H1 (cell line): Measurements from ENCODE around the gene KMT2E. TPM values are rescaled to one million over a fixed set of nuclear protein-coding genes. Genes with fewer than 3 reads are reported as not detected.

ENCODE experiments used
- CTCF ChIA-PET: fragments of 300-600 bp; sonication (Branson Sonifier 250); formaldehyde crosslinking; loops from one replicate; lab custom pipeline; 2021; ENCODE audit not compliant: partially characterized antibody; lab: Charles Lee
- POLR2A ChIA-PET: fragments of 300-600 bp; sonication (Branson Sonifier 250); formaldehyde crosslinking; loops from one replicate; lab custom pipeline; 2021; ENCODE audit warnings: inconsistent platforms; ENCODE audit not compliant: partially characterized antibody; lab: Charles Lee
- DNase-seq, 2 experiments: peaks; one replicate each; pipeline versions ENCODE4 v3.0.0 to v3.0.0-alpha.2; 2010 to 2022; ENCODE audit warnings: low spot score in 2 of 2, low read depth in 1 of 2, mixed read lengths in 1 of 2
- FAIRE-seq: peaks from 2 replicates; lab custom pipeline; 2011; peaks lifted over from hg19 to GRCh38; lab: Jason Lieb, UNC
- H2AFZ ChIP-seq: 2 replicates; pipeline ENCODE4 v1.8.1; 2012; ENCODE audit warnings: low read length, inconsistent platforms
- H2AK5ac ChIP-seq: 2 replicates; pipeline ENCODE4 v1.6.1; 2013; ENCODE audit warnings: low read depth, low read length
- H2BK120ac ChIP-seq: replicated peaks from 2 replicates; pipeline ENCODE3; 2013; ENCODE audit warnings: low read depth, low read length, inconsistent platforms
- H2BK12ac ChIP-seq: 2 replicates; pipeline ENCODE4 v1.6.1; 2013; ENCODE audit warnings: low read depth, low read length
- H2BK15ac ChIP-seq: 2 replicates; pipeline ENCODE4 v1.6.1; 2013; ENCODE audit warnings: low read length
- H2BK20ac ChIP-seq: 2 replicates; pipeline ENCODE4 v1.6.1; 2013; ENCODE audit warnings: low read length
- H2BK5ac ChIP-seq: 2 replicates; pipeline ENCODE4 v1.6.1; 2013; ENCODE audit warnings: low read depth, low read length
- H3K14ac ChIP-seq: 2 replicates; pipeline ENCODE4 v1.6.1; 2013; ENCODE audit warnings: inconsistent platforms; ENCODE audit not compliant: insufficient read length
- H3K18ac ChIP-seq: 2 replicates; pipeline ENCODE4 v1.6.1; 2013; ENCODE audit warnings: low read length; ENCODE audit errors: extremely low read depth
- H3K23ac ChIP-seq: 2 replicates; pipeline ENCODE4 v1.6.1; 2013; ENCODE audit warnings: inconsistent platforms; ENCODE audit not compliant: insufficient read length
- H3K23me2 ChIP-seq: 2 replicates; pipeline ENCODE4 v1.6.1; 2013; ENCODE audit warnings: low read depth, low read length
- H3K27ac ChIP-seq: 2 replicates; pipeline ENCODE4 v1.6.1; 2011; ENCODE audit warnings: low read depth, low read length, inconsistent platforms
- H3K27me3 ChIP-seq, 4 experiments: replicated peaks in 1 of 4; 1 replicate in 1 of 4; 2 replicates in 3 of 4; pipeline versions ENCODE4 v1.6.1 to v1.8.1; 2011 to 2013; ENCODE audit warnings: low read length in 3 of 4, mild to moderate bottlenecking in 3 of 4, inconsistent platforms in 2 of 4, mixed read lengths in 2 of 4, moderate library complexity in 1 of 4; ENCODE audit not compliant: control insufficient read depth in 3 of 4, insufficient read depth in 3 of 4; ENCODE audit errors: extremely low read depth in 1 of 4
- H3K36me3 ChIP-seq, 4 experiments: 2 replicates each; pipeline versions ENCODE4 v1.6.1 to v1.8.1; 2011 to 2013; ENCODE audit warnings: mild to moderate bottlenecking in 4 of 4, low read length in 3 of 4, moderate library complexity in 2 of 4, control low read depth in 1 of 4, inconsistent platforms in 1 of 4; ENCODE audit not compliant: insufficient read depth in 4 of 4, control insufficient read depth in 2 of 4
- H3K4ac ChIP-seq: replicated peaks from 2 replicates; pipeline ENCODE3; 2013; ENCODE audit warnings: low read length, low read depth, mixed read lengths, inconsistent platforms; ENCODE audit not compliant: insufficient read length
- H3K4me1 ChIP-seq, 4 experiments: replicated peaks in 1 of 4; 1 replicate in 1 of 4; 2 replicates in 3 of 4; pipeline versions ENCODE4 v1.6.1 to v1.8.1; 2011 to 2013; ENCODE audit warnings: low read length in 3 of 4, inconsistent platforms in 2 of 4, mixed read lengths in 1 of 4; ENCODE audit not compliant: insufficient read depth in 4 of 4, control insufficient read depth in 3 of 4
- H3K4me2 ChIP-seq, 2 experiments: 2 replicates each; pipeline versions ENCODE4 v1.6.1 to v1.8.1; 2011 to 2013; ENCODE audit warnings: low read depth in 2 of 2, low read length in 2 of 2, control low read depth in 1 of 2, inconsistent platforms in 1 of 2, mild to moderate bottlenecking in 1 of 2; ENCODE audit not compliant: insufficient read depth in 1 of 2
- H3K4me3 ChIP-seq, 4 experiments: fragments of 200-600, 300-600 bp in 1 of 4; sonication (generic), shearing (Covaris generic), sonication (Bioruptor Twin) in 1 of 4; 2 replicates each; pipeline versions ENCODE4 v1.5.1 to v1.8.1; 2011 to 2016; ENCODE audit warnings: low read length in 4 of 4, low read depth in 3 of 4, control low read depth in 2 of 4, inconsistent platforms in 2 of 4, mild to moderate bottlenecking in 2 of 4, mixed read lengths in 1 of 4, moderate library complexity in 1 of 4; ENCODE audit not compliant: insufficient read depth in 2 of 4; ENCODE audit errors: extremely low read depth in 1 of 4
- H3K56ac ChIP-seq: replicated peaks from 2 replicates; pipeline ENCODE3; 2013; ENCODE audit warnings: low read depth, mild to moderate bottlenecking, mixed read lengths, low read length, inconsistent platforms; ENCODE audit not compliant: insufficient read length
- H3K79me1 ChIP-seq: 2 replicates; pipeline ENCODE4 v1.6.1; 2013; ENCODE audit warnings: low read depth, low read length, control low read depth
- H3K79me2 ChIP-seq, 2 experiments: 2 replicates each; pipeline versions ENCODE4 v1.6.1 to v1.8.1; 2012 to 2013; ENCODE audit warnings: low read length in 2 of 2, mild to moderate bottlenecking in 2 of 2, inconsistent platforms in 1 of 2; ENCODE audit not compliant: insufficient read depth in 2 of 2, control insufficient read depth in 1 of 2
- H3K9ac ChIP-seq, 4 experiments: replicated peaks in 1 of 4; 1 replicate in 1 of 4; 2 replicates in 3 of 4; pipeline versions ENCODE4 v1.6.1 to v1.8.1; 2011 to 2013; ENCODE audit warnings: low read depth in 3 of 4, low read length in 3 of 4, control low read depth in 2 of 4, mild to moderate bottlenecking in 2 of 4, moderate library complexity in 2 of 4, inconsistent platforms in 1 of 4; ENCODE audit errors: extremely low read depth in 1 of 4
- H3K9me3 ChIP-seq, 2 experiments: 2 replicates each; pipeline versions ENCODE4 v1.6.1 to v1.8.1; 2012 to 2013; ENCODE audit warnings: mild to moderate bottlenecking in 2 of 2, moderate library complexity in 2 of 2, control low read depth in 1 of 2, inconsistent platforms in 1 of 2, low read depth in 1 of 2, low read length in 1 of 2, mixed read lengths in 1 of 2; ENCODE audit not compliant: insufficient read depth in 2 of 2
- H4K20me1 ChIP-seq, 2 experiments: replicated peaks in 1 of 2; 2 replicates each; pipeline versions ENCODE3 to v1.8.1; 2011 to 2013; ENCODE audit warnings: inconsistent platforms in 2 of 2, low read length in 2 of 2, mild to moderate bottlenecking in 1 of 2; ENCODE audit not compliant: insufficient read depth in 2 of 2, control insufficient read depth in 1 of 2
- H4K5ac ChIP-seq: 2 replicates; pipeline ENCODE4 v1.6.1; 2013; ENCODE audit warnings: low read length, low read depth, mixed read lengths, inconsistent platforms; ENCODE audit not compliant: insufficient read length
- H4K8ac ChIP-seq: 2 replicates; pipeline ENCODE4 v1.8.0; 2013; ENCODE audit warnings: mild to moderate bottlenecking, moderate library complexity, low read length, inconsistent platforms; ENCODE audit not compliant: insufficient read depth; ENCODE audit errors: extremely low read depth
- H4K91ac ChIP-seq: replicated peaks from 2 replicates; pipeline ENCODE3; 2013; ENCODE audit warnings: low read length, mixed read lengths, inconsistent platforms; ENCODE audit not compliant: insufficient read length
- ASH2L ChIP-seq: fragments of 200-600, 300-600 bp; sonication (generic); IDR thresholded peaks from one replicate; pipeline ENCODE4 v1.7.1; 2017; ENCODE audit warnings: low read length
- BRCA1 ChIP-seq: IDR thresholded peaks from 2 replicates; pipeline ENCODE4 v1.6.1; 2012; ENCODE audit warnings: low read depth, low read length, improper control_type of control experiment
- CBX5 ChIP-seq: fragments of 300-800, 300-1000 bp; sonication (generic); IDR thresholded peaks from 2 replicates; pipeline ENCODE4 v1.7.1; 2016; ENCODE audit warnings: antibody characterized with exemption, low read length, low read depth
- GABPA ChIP-seq: IDR thresholded peaks from 2 replicates; pipeline ENCODE4 v1.6.1; 2011; ENCODE audit warnings: mild to moderate bottlenecking, low read length, moderate library complexity, borderline replicate concordance; ENCODE audit not compliant: insufficient read depth
- HDAC2 ChIP-seq, 2 experiments: fragments of 300-600 bp in 1 of 2; sonication (generic) in 1 of 2; IDR thresholded peaks; 2 replicates each; pipeline ENCODE4 v1.6.1; 2011 to 2012; ENCODE audit warnings: low read depth in 2 of 2, low read length in 2 of 2, mild to moderate bottlenecking in 2 of 2, moderate library complexity in 2 of 2, borderline replicate concordance in 1 of 2, inconsistent platforms in 1 of 2
- NRF1 ChIP-seq: IDR thresholded peaks from 2 replicates; pipeline ENCODE4 v1.6.1; 2011; ENCODE audit warnings: mild to moderate bottlenecking, low read depth, low read length, improper control_type of control experiment
- RAD21 ChIP-seq, 2 experiments: IDR thresholded peaks in 1 of 2; conservative IDR thresholded peaks in 1 of 2; 2 replicates each; pipeline ENCODE4 v1.6.1; 2011; ENCODE audit warnings: low read depth in 2 of 2, low read length in 2 of 2, improper control_type of control experiment in 1 of 2, inconsistent platforms in 1 of 2, mild to moderate bottlenecking in 1 of 2, moderate library complexity in 1 of 2
- RNF2 ChIP-seq: fragments of 200-900, 300-1000 bp; sonication (generic); IDR thresholded peaks from 2 replicates; pipeline ENCODE4 v1.7.1; 2016; ENCODE audit warnings: borderline replicate concordance, low read depth, mild to moderate bottlenecking, antibody characterized with exemption, low read length; ENCODE audit not compliant: poor library complexity, severe bottlenecking; ENCODE audit errors: missing control alignments
- SIN3A ChIP-seq, 2 experiments: IDR thresholded peaks in 1 of 2; conservative IDR thresholded peaks in 1 of 2; 2 replicates each; pipeline ENCODE4 v1.6.1; 2011 to 2012; ENCODE audit warnings: low read length in 2 of 2, improper control_type of control experiment in 1 of 2, low read depth in 1 of 2, mild to moderate bottlenecking in 1 of 2
- SP1 ChIP-seq: IDR thresholded peaks from 2 replicates; pipeline ENCODE4 v1.6.1; 2011; ENCODE audit warnings: low read depth, low read length
- TAF1 ChIP-seq: IDR thresholded peaks from 2 replicates; pipeline ENCODE4 v1.6.1; 2011; ENCODE audit warnings: mild to moderate bottlenecking, low read depth, low read length
- TAF7 ChIP-seq: optimal IDR thresholded peaks from 2 replicates; pipeline ENCODE3; 2011; ENCODE audit warnings: low read depth, mild to moderate bottlenecking, inconsistent platforms, low read length, moderate library complexity, borderline replicate concordance
- TCF12 ChIP-seq: IDR thresholded peaks from 2 replicates; pipeline ENCODE4 v1.6.1; 2011; ENCODE audit warnings: low read depth, mild to moderate bottlenecking, low read length
- TEAD4 ChIP-seq: IDR thresholded peaks from 2 replicates; pipeline ENCODE4 v1.6.1; 2012; ENCODE audit warnings: low read depth, low read length, inconsistent platforms, mixed read lengths
- WGBS, 2 experiments: shearing (Covaris generic) in 1 of 2; methylation state at CpG; one replicate each; pipeline versions ENCODE4 v1.1.6 to v1.1.7; 2013 to 2015; ENCODE audit warnings: low lambda C conversion rate in 2 of 2, mixed read lengths in 2 of 2, inconsistent platforms in 1 of 2, low coverage in 1 of 2, missing lambda C conversion rate in 1 of 2; ENCODE audit not compliant: insufficient replicate concordance in 2 of 2, insufficient coverage in 1 of 2, insufficient read length in 1 of 2; ENCODE audit errors: extremely low coverage in 1 of 2, missing lambda C conversion rate in 1 of 2; 5-methylcytosine and 5-hydroxymethylcytosine counted together
- polyA plus RNA-seq, 7 experiments: library from polyadenylated mRNA; depleted of rRNA in 3 of 7; stranded (reverse) in 5 of 7; unstranded in 2 of 7; fragments of >200 nt in 5 of 7; fragments of 200-250 nt in 2 of 7; gene quantifications; 1 replicate in 5 of 7; 2 replicates in 1 of 7; 4 replicates in 1 of 7; pipeline versions ENCODE4 v1.2.1 to v1.2.3, GENCODE V29; 2011 to 2013; ENCODE audit warnings: missing spikeins in 2 of 7, mixed read lengths in 2 of 7
- total RNA-seq: library from RNA; stranded (reverse); fragmentation: NEBNext Ultra II Directional; extraction: Animal tissue kit (Norgen Biotek cat#: 25700); gene quantifications from 2 replicates; pipeline ENCODE4 v1.2.1, GENCODE V29; 2021

KMT2E gene
- total and polyA plus RNA-seq, 2 of the 8 experiments (the other 6 are each of a cell fraction or from before 2014, with no cell fraction given) = 10.9 to 45.0 TPM

DNA sequence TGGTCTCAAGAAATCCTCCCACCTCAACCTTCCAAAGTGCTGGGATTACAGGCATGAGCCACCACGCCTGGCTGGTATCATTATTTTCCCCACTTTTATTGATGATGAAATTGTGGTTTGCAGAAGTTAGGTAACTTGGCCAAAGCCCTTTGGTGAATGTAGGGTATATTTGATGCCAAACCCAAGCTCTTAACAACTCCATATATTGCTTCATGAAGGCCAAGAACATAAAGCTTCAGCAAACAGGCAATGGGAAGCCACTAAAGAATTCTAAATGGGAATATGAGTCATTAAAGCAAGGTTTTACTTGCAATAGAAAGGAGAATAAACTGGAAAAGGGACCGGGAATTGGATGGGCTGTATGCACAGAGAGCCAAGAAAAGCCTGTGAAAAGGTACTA lies 142.7 kb downstream of the KMT2E start:
- Histone ChIP-seq H3K23me2 (no peaks in the 10 kb centered on the region), H2BK5ac (no peak overlapping the region), H2BK120ac (no peak overlapping the region), H2AFZ (no peak overlapping the region), H3K14ac (no peak overlapping the region), H4K5ac (no peak overlapping the region), H3K56ac (no peak overlapping the region), H3K79me2 (no peaks in the 10 kb centered on the region), H3K4me2 (no peak overlapping the region), H2BK12ac (no peak overlapping the region), H4K8ac (no peak overlapping the region), H3K18ac (no peak overlapping the region), H3K36me3 (peaks cover 0 to 6% (median 1%) of the 10 kb centered on the region in 4 experiments; a peak in 3 of 8 replicates), H3K27ac (no peak overlapping the region), H3K79me1 (no peaks in the 10 kb centered on the region), H4K20me1 (no peaks in the 10 kb centered on the region), H3K9ac (no peak overlapping the region), H2BK20ac (no peak overlapping the region), H2AK5ac (no peak overlapping the region), H3K27me3 (no peaks in the 10 kb centered on the region), H2BK15ac (no peak overlapping the region), H3K9me3 (no peaks in the 10 kb centered on the region), H3K4me3 (no peak overlapping the region), H4K91ac (no peak overlapping the region), H3K4ac (no peak overlapping the region), H3K23ac (no peak overlapping the region), H3K4me1 (no peaks in the 10 kb centered on the region)
- DNase-seq (no peak), FAIRE-seq (no peak)
- 93% methylated on average over 2 of the region's 2 CpGs; no CpG with 5 or more reads in 1 of the 2 experiments for WGBS, 2 experiments
- CTCF ChIA-PET = interaction anchor here (1.0 kb wide), 1 partner anchor 224 kb away, joined by 4 read pairs; no protein-coding TSS in a partner anchor
- POLR2A ChIA-PET = interaction anchor here (1.0 kb wide), 1 partner anchor 335 kb away, joined by 3 read pairs; no protein-coding TSS in a partner anchor
- TF ChIP-seq ASH2L = no peak
- no peak for TF ChIP-seq TAF1
- TF ChIP-seq TCF12 = no peak
- no peak for TF ChIP-seq BRCA1
- no peak for TF ChIP-seq SP1
- TF ChIP-seq HDAC2 (IDR thresholded peaks at IDR 0.05; ENCODE audit: borderline replicate concordance in 1 of 2, low read depth in 2 of 2, low read length in 2 of 2) = no peak
- no peak for TF ChIP-seq NRF1
- TF ChIP-seq TEAD4 = no peak
- TF ChIP-seq RNF2 = no peak
- TF ChIP-seq GABPA = no peak
- TF ChIP-seq CBX5 = no peak
- TF ChIP-seq RAD21 (IDR thresholded peaks at IDR 0.05 in 1 of 2, conservative IDR thresholded peaks at IDR 0.05 in 1 of 2; ENCODE audit: low read depth in 2 of 2, low read length in 2 of 2) = no peak
- TF ChIP-seq TAF7 = no peak
- TF ChIP-seq SIN3A (conservative IDR thresholded peaks at IDR 0.05 in 1 of 2, IDR thresholded peaks at IDR 0.05 in 1 of 2; ENCODE audit: low read depth in 1 of 2, low read length in 2 of 2) = no peak
